Stimulated activated CD4-positive, alpha-beta T cell treated with anti-CD3 and anti-CD28 coated beads, Interleukin-1b, Interleukin-23, amount 100 ng/mL, for 4 hours (primary cell): ENCODE data around the gene NDUFAF3.

Source experiments
- DNase-seq, 2 donors: peaks; one replicate each; pipeline ENCODE4 v3.0.0-alpha.2; 2020; ENCODE audit warnings: low read depth in 2 of 2

Gene NDUFAF3, protein sequence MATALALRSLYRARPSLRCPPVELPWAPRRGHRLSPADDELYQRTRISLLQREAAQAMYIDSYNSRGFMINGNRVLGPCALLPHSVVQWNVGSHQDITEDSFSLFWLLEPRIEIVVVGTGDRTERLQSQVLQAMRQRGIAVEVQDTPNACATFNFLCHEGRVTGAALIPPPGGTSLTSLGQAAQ

GRCh38 chr3:49021813-49022687, at the start of gene NDUFAF3:
NDUFAF3 (plus strand) TSS chr3:49022121; CDS start chr3:49022145, 24 bp downstream.
- DNase-seq = peak; percentile 86 to 90

DNA sequence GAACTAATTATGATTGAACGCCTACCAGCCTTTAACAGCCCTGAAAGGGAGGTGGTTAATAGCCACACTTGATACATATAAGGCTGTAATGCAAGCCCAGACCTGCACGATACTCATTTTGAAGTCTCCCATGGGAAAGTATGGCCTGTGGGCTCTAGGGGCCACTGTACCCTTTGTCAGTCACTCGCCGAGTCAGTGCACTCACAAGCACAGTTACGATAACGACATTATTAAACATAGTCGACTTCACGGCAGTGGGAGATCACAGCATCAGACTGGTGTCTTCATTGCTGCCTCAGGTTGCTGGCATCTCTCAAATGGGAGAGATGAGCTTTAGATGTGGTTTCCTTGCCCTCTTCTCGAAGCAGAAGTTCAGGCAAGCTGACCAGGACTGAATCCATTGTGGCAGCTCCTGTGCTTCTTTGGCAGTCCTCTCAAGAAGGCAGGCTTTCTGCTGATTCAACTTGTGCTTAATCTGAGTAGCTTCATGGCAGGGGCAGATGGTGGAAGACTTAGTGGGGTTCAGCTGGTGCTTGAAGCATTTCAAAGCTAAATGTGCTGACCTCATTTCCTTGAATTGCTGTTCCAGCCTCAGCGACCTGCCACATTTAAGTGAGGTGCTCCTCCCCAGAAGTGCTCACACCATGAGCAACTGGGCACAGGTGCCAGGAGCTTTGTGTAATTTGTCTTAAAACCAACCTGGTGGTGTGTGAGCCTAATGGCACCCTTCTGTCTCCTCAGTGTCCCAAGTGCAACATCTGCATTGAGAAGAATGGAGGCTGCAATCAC, 47.7 kb upstream of the NDUFAF3 start:
- DNase-seq = no peak

- DNase-seq = no peak
Observed at GRCh38 chr3:48979451-48979850, 42.5 kb upstream of the NDUFAF3 start.

- DNase-seq = no peak
Observed at GRCh38 chr3:48980295-48980694, 41.6 kb upstream of the NDUFAF3 start.

DNA sequence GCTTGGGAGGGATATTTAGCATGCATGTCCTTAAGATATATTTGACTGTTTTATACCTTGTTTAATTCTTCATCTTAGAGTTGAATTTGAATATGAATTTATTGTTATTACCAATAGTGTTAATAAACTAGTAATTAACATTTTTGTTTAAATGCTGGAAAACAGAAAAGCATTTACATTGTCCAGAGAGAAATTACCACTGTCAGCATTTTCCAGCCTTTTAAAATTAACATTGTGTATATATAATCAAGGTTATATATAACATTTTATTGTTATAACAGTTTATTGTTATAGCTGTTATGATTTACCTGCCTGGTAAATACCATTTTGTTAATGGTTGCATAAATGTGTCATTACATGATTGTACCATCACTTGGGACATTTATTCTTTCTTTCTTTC, 39.9 kb upstream of the NDUFAF3 start:
- DNase-seq = no peak

- DNase-seq = no peak
Observed at GRCh38 chr3:48982686-48983085, 39.2 kb upstream of the NDUFAF3 start.

GRCh38 chr3:48983096-48983495, 38.8 kb upstream of the NDUFAF3 start:
- no peak for DNase-seq

- DNase-seq = no peak
Observed at GRCh38 chr3:48984663-48985062, 37.3 kb upstream of the NDUFAF3 start.

- no peak for DNase-seq
Observed at GRCh38 chr3:48985831-48986376, 36.0 kb upstream of the NDUFAF3 start.

- no peak for DNase-seq
Observed at GRCh38 chr3:48989126-48989795, 32.7 kb upstream of the NDUFAF3 start.

DNA sequence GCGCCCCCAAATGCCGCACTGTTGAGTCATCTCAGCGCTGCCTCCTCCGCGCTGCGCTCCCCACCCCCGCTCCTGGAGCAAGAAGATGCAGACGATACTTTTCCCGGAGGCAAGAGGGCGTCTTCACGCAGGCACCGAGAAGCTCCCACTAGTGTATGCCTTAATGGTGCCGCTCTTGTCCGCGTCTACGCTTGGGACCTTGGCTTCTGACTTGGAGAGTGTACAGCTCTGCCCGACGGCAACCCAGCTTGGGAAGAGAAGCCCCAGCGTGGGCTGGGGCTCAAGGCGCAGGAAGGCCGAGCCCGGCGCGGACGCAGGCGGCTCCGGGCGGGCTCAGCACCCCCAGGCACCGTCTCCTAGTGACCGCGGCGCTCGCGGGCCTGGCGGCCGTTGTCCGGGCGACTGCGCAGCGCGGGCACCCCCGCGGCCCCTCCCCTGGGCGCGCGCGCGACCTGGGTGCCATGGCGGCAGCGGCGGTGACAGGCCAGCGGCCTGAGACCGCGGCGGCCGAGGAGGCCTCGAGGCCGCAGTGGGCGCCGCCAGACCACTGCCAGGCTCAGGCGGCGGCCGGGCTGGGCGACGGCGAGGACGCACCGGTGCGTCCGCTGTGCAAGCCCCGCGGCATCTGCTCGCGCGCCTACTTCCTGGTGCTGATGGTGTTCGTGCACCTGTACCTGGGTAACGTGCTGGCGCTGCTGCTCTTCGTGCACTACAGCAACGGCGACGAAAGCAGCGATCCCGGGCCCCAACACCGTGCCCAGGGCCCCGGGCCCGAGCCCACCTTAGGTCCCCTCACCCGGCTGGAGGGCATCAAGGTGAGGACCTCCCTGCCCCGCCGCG, 31.9 kb upstream of the NDUFAF3 start, which contains the start of gene P4HTM:
P4HTM (plus strand) TSS at position 446 of the 840 bp plus-strand sequence; CDS start at position 462, 16 bp downstream.
- peak; percentile 77 to 80 for DNase-seq

DNA sequence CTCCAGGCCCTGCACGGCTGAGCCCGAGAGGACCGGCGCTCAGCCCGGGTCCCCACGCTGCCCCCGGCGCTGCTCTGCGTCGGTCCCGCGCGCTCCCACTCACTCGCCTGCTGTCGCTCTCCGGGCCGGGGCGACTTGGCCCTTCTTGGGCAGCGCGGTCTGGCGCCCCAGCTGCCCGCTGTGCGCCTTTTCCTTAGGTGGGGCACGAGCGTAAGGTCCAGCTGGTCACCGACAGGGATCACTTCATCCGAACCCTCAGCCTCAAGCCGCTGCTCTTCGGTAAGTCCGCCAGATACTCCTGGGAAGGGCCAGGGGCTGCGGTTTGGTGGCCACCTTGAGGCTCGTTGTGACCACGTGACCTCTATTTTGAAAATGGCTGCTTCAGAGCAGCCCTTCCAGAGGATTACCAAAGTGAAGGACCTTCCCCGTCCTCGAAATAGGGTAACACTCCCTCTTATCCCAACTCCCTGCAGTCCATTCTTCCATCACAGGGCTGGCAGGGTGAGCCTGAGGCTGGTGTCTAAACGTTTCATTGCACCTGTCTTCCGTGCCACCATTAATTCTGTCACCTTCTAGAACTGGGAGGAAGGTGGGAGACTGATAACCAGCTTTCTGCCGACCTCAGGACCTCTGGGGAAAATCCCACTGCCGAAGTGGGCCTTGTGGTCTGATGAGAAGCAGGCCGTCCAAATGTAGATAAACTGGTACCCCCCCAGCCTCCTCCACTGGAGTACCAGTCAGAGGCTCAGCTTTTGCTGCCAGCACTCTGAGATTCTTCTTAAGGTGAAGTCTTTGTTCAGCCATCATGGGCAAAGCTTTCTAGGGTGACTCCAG, 31.1 kb upstream of the NDUFAF3 start:
- DNase-seq = no peak

- no peak for DNase-seq
Observed at GRCh38 chr3:48991851-48992545, 29.9 kb upstream of the NDUFAF3 start.

DNA sequence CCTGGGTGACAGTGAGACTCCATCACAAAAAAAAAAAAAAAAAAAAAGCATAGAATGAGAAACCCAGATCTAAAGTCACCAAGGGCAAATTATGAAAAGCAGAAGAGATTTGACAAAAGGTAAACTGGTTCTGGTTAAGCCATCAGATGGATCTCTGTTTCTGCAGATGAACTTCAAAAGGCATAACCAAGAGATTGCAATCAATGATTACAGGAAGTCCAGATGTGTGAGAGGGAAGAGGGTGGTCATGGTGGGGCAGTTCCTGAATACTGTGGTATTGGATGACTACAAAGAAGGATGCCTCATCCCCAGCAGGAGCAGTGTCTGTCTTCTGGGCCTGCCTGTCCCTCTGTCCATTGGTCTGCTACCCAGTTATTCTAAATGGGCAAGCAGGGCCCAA, 28.1 kb upstream of the NDUFAF3 start:
- no peak for DNase-seq

DNA sequence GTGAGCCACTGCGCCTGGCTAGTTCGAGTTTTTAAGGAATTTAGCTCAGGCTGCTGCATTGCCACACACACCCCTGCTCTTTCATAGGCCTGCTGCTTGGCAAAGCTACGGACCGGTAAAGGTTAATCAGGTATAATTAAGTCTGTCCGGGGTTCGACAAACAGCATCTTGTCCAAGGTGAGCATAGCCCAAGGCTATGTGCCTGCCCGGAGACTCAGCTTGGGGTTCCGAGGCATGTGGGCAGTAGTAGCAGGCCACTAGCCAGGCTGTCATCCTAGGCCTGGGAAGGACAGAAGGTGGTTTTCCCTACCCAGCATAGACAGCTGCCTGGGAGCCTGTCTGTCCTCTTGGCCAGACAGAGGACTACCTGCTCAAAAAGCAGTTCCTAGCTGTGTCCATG, 25.3 kb upstream of the NDUFAF3 start:
- no peak for DNase-seq

GRCh38 chr3:48997102-48997635, 24.8 kb upstream of the NDUFAF3 start:
- no peak for DNase-seq

DNA sequence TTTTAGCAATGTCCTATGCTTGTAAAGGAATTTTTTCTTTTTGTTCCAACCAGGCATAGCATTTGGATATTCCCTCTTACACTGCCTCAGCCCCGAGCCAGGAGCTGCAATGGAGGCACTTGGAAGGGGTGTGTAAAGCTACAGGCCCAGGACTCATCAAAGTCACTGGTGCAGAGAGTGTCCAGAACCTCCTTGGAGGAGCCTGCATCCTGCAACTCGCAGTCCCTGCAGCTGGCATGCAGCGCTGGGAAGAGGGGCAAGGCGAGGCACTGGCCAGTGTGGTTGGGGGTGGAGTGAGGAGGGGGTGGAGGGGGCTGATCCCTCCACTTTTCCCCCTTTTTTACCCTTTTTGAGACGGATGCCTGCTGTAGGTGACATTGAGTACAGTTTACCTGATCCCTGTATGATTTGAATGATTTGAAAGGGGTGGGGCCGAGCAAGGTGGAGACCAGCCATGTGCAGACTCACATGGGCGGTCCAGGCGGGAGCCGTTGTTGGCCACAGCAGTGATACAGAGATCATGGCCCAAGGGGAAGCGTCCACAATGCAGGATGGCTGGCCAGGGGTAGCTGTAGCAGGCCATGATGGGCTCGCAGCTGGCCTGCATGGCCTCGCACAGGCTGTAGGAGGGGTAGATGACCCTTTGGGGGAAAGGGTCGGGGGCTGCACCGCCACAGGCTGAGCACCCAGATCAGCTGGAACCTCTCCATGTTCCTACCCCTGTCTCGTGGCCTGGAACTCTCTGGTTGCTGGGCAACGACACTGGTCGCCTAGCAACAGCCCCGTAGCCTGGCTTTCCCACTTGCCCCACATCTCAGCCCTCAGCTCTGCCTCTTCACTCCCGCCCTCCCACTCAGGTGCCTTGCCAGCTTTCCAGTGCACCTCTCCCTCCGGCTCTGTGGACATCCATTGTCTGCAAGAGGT, 23.9 kb upstream of the NDUFAF3 start:
- no peak for DNase-seq
